GM21528 (cell line): ENCODE data around the gene PLA2G2C.
"Not testable (repeated sequence)": the region's sequence is repeated elsewhere in the genome, so short reads cannot be mapped to it uniquely, and the experiment has no call there.

Experiments
- ATAC-seq: cut with Tn5 transposase; IDR thresholded peaks from one replicate; pipeline ENCODE4 v1.9.1; 2021; ENCODE audit warnings: mild to moderate bottlenecking, moderate library complexity; ENCODE audit not compliant: unreplicated experiment, low FRiP score

The PLA2G2C gene

GRCh38 chr1:20139776-20140612, 46.3 kb downstream of the PLA2G2C start:
- ATAC-seq, result no peak

- ATAC-seq, result no peak
Measured at GRCh38 chr1:20138961-20139550, 47.3 kb downstream of the PLA2G2C start, which contains the start of gene PLA2G2F. Gene PLA2G2F (plus strand): TSS chr1:20139323. CDS start chr1:20139428, 105 bp downstream.

GRCh38 chr1:20138346-20138745, 48.0 kb downstream of the PLA2G2C start:
- no peak for ATAC-seq

- ATAC-seq, result no peak
Measured at GRCh38 chr1:20137604-20138003, 48.7 kb downstream of the PLA2G2C start.

GRCh38 chr1:20137055-20137454, 49.3 kb downstream of the PLA2G2C start:
- no peak for ATAC-seq

GRCh38 chr1:20136249-20136648, 50.1 kb downstream of the PLA2G2C start:
- ATAC-seq, result no peak

GRCh38 chr1:20134995-20135394, 51.3 kb downstream of the PLA2G2C start:
- no peak for ATAC-seq

GRCh38 chr1:20130518-20130917, 55.8 kb downstream of the PLA2G2C start:
- ATAC-seq, result not testable (repeated sequence)

- ATAC-seq, result no peak
Measured at GRCh38 chr1:20126806-20127440, 59.4 kb downstream of the PLA2G2C start.

GRCh38 chr1:20126041-20126805, 60.1 kb downstream of the PLA2G2C start:
- ATAC-seq, result no peak

GRCh38 chr1:20125100-20125499, 61.2 kb downstream of the PLA2G2C start:
- no peak for ATAC-seq

- ATAC-seq, result no peak
Measured at GRCh38 chr1:20124456-20125057, 61.8 kb downstream of the PLA2G2C start.

- ATAC-seq, result no peak
Measured at GRCh38 chr1:20123722-20124455, 62.4 kb downstream of the PLA2G2C start.

GRCh38 chr1:20120796-20121195, 65.5 kb downstream of the PLA2G2C start:
- ATAC-seq, result no peak

- ATAC-seq, result no peak
Measured at GRCh38 chr1:20119347-20119746, 67.0 kb downstream of the PLA2G2C start, which contains the start of gene PLA2G2D. Gene PLA2G2D (minus strand): TSS chr1:20119536. CDS start chr1:20119498, 38 bp downstream.

GRCh38 chr1:20117236-20117635, 69.1 kb downstream of the PLA2G2C start:
- no peak for ATAC-seq

- ATAC-seq, result no peak
Measured at GRCh38 chr1:20115916-20116315, 70.4 kb downstream of the PLA2G2C start.

- no peak for ATAC-seq
Measured at GRCh38 chr1:20115479-20115878, 70.8 kb downstream of the PLA2G2C start.

- ATAC-seq, result no peak
Measured at GRCh38 chr1:20114021-20114648, 72.2 kb downstream of the PLA2G2C start.
